Progenitor cell of endocrine pancreas (in vitro differentiated cells): Measurements from ENCODE around the gene MRPS12. TPM values are rescaled to one million over a fixed set of nuclear protein-coding genes. Genes with fewer than 3 reads are reported as not detected.

Experiments used
- DNase-seq: peaks from one replicate; pipeline ENCODE4 v3.0.0; 2021; ENCODE audit warnings: low spot score; ENCODE audit not compliant: unreplicated experiment
- H3K27ac Mint-ChIP-seq: 2 replicates; pipeline ENCODE4 v1.8.0; 2021; ENCODE audit warnings: mild to moderate bottlenecking, moderate library complexity, mixed read lengths
- H3K27me3 Mint-ChIP-seq: 2 replicates; pipeline ENCODE4 v1.8.0; 2021; ENCODE audit warnings: mixed read lengths
- H3K36me3 Mint-ChIP-seq: 2 replicates; pipeline ENCODE4 v1.8.0; 2022; ENCODE audit warnings: mixed read lengths; ENCODE audit not compliant: insufficient read depth
- H3K4me1 Mint-ChIP-seq: 2 replicates; pipeline ENCODE4 v1.8.0; 2021; ENCODE audit warnings: low read depth, mixed read lengths
- H3K4me3 Mint-ChIP-seq: 2 replicates; pipeline ENCODE4 v1.8.0; 2021; ENCODE audit warnings: low read depth, mild to moderate bottlenecking, moderate library complexity, mixed read lengths
- H3K9me3 Mint-ChIP-seq: 2 replicates; pipeline ENCODE4 v1.8.0; 2021; ENCODE audit warnings: low read depth, mixed read lengths
- total RNA-seq: library from RNA; stranded (reverse); gene quantifications from 2 replicates; pipeline ENCODE4 v1.2.1, GENCODE V29; 2021
- TF ChIP-seq, protein P1 (sequence below): fragments of 200-600 bp; sonication (generic); IDR thresholded peaks from one replicate; pipeline ENCODE4 v1.5.0; 2021; ENCODE audit warnings: antibody characterized with exemption, mild to moderate bottlenecking; ENCODE audit not compliant: unreplicated experiment

The MRPS12 gene
- total RNA-seq, 1 donor from 2014 or later, result 26.7 TPM

GRCh38 chr19:38949580-38950367 lies 19.0 kb downstream of the MRPS12 start:
- peak; percentile 89 for DNase-seq
- Mint-ChIP-seq H3K27ac (peak overlapping the region; percentile 49), H3K4me3 (peak overlapping the region; percentile 70), H3K4me1 (peaks cover 13% of the 10 kb centered on the region), H3K27me3 (peaks cover 8% of the 10 kb centered on the region), H3K9me3 (no peaks in the 10 kb centered on the region), H3K36me3 (peaks cover 8% of the 10 kb centered on the region)
- TF ChIP-seq, protein P1, sequence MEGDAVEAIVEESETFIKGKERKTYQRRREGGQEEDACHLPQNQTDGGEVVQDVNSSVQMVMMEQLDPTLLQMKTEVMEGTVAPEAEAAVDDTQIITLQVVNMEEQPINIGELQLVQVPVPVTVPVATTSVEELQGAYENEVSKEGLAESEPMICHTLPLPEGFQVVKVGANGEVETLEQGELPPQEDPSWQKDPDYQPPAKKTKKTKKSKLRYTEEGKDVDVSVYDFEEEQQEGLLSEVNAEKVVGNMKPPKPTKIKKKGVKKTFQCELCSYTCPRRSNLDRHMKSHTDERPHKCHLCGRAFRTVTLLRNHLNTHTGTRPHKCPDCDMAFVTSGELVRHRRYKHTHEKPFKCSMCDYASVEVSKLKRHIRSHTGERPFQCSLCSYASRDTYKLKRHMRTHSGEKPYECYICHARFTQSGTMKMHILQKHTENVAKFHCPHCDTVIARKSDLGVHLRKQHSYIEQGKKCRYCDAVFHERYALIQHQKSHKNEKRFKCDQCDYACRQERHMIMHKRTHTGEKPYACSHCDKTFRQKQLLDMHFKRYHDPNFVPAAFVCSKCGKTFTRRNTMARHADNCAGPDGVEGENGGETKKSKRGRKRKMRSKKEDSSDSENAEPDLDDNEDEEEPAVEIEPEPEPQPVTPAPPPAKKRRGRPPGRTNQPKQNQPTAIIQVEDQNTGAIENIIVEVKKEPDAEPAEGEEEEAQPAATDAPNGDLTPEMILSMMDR, result no peak

- Mint-ChIP-seq H3K4me1 (peaks cover 13% of the 10 kb centered on the region), H3K36me3 (peaks cover 8% of the 10 kb centered on the region), H3K9me3 (no peaks in the 10 kb centered on the region), H3K27me3 (peaks cover 8% of the 10 kb centered on the region), H3K27ac (no peak overlapping the region), H3K4me3 (no peak overlapping the region)
- TF ChIP-seq, protein P1, result no peak
- DNase-seq, result no peak
These were observed 20.4 kb downstream of the MRPS12 start for GRCh38 chr19:38951187-38951586.

- Mint-ChIP-seq H3K4me1 (peaks cover 13% of the 10 kb centered on the region), H3K9me3 (no peaks in the 10 kb centered on the region), H3K27me3 (peaks cover 8% of the 10 kb centered on the region), H3K36me3 (peaks cover 6% of the 10 kb centered on the region), H3K4me3 (no peak overlapping the region), H3K27ac (peak overlapping the region; percentile 66)
- TF ChIP-seq, protein P1, result peak; percentile 60
- no peak for DNase-seq
These were observed 21.8 kb downstream of the MRPS12 start for GRCh38 chr19:38952395-38953165.

DNA sequence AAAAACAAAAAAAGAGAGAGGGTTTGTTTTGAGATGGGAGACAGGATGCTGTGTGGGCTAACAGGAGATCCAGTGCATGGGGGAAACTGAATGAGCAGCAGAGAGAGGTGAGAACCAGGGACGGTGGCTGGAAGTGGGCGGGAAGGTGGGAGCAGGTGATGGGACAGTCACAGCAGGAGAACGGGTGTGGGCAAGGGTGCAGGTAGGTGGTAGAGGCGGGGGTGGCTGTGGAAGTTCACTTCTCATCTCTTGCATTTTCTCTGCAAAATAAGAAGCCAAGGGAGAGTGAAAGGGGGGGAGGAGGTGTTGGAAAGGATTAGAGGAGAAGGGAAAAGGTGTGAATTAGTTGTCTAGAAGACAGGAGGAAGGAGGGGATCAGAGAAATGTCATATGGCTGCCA lies 22.9 kb downstream of the MRPS12 start:
- H3K4me1 Mint-ChIP-seq, result peaks cover 13% of the 10 kb centered on the region

DNA sequence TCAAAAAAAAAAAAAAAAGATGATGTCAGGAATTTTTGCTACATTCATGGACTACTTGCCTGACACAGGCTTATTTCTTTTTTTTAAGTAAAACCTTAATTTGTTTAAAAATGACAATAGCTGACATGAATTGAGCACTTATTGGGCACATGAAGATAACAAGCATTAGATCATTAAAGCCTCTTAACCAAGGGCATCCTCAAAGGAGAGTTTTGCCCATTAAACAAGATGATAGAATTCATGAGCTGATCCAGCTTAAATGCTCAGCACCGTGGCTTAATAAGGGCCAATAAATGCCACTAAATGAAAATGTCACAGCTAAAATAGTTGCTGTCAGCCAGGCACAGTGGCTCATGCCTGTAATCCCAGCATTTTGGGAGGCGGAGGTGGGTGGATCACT lies 25.5 kb downstream of the MRPS12 start:
- DNase-seq, result no peak
- TF ChIP-seq, protein P1, result no peak
- Mint-ChIP-seq H3K9me3 (no peaks in the 10 kb centered on the region), H3K4me1 (peaks cover 11% of the 10 kb centered on the region), H3K27ac (no peak overlapping the region), H3K36me3 (peaks cover 4% of the 10 kb centered on the region), H3K4me3 (no peak overlapping the region), H3K27me3 (peaks cover 5% of the 10 kb centered on the region)

More for the DNA sequence above, 22.9 kb downstream of the MRPS12 start:
- Mint-ChIP-seq H3K9me3 (no peaks in the 10 kb centered on the region), H3K36me3 (peaks cover 6% of the 10 kb centered on the region), H3K27ac (peak overlapping the region; percentile 69), H3K27me3 (peaks cover 8% of the 10 kb centered on the region), H3K4me3 (no peak overlapping the region)
- DNase-seq, result no peak
- TF ChIP-seq, protein P1, result no peak
